Suprapubic skin (tissue), 4 donors: ENCODE measurements around the gene RYR1. TPM values are rescaled to one million over a fixed set of nuclear protein-coding genes. Genes with fewer than 3 reads are reported as not detected.
"Not testable (repeated sequence)": the region's sequence is repeated elsewhere in the genome, so short reads cannot be mapped to it uniquely, and the experiment has no call there.

ENCODE experiments used
- DNase-seq, 2 donors: peaks; one replicate each; pipeline ENCODE4 v3.0.0-alpha.2; 2019; ENCODE audit warnings: low spot score in 2 of 2
- H3K27ac ChIP-seq: fragments of 200-600 bp; sonication (generic); one replicate; pipeline ENCODE4 v1.5.1; 2019
- H3K27me3 ChIP-seq: fragments of 200-600 bp; sonication (generic); one replicate; pipeline ENCODE4 v1.5.1; 2019
- H3K36me3 ChIP-seq: fragments of 200-600 bp; sonication (generic); one replicate; pipeline ENCODE4 v1.5.1; 2019
- H3K4me1 ChIP-seq: fragments of 200-600 bp; sonication (generic); one replicate; pipeline ENCODE4 v1.5.1; 2019
- H3K4me3 ChIP-seq: fragments of 200-600 bp; sonication (generic); one replicate; pipeline ENCODE4 v1.5.1; 2019; ENCODE audit warnings: mild to moderate bottlenecking
- H3K9me3 ChIP-seq: fragments of 200-600 bp; sonication (generic); one replicate; pipeline ENCODE4 v1.5.1; 2019
- EP300 ChIP-seq: sonication (generic); formaldehyde crosslinking; IDR thresholded peaks from one replicate; pipeline ENCODE4 v1.6.1; 2017; ENCODE audit warnings: antibody characterized with exemption
- POLR2A ChIP-seq, 2 donors: fragments of 450-650 bp; IDR thresholded peaks; one replicate each; pipeline ENCODE4 v1.6.1; 2017; ENCODE audit warnings: antibody characterized with exemption in 2 of 2, mild to moderate bottlenecking in 2 of 2, moderate library complexity in 2 of 2
- POLR2AphosphoS5 ChIP-seq, 3 donors: sonication (generic); formaldehyde crosslinking; IDR thresholded peaks; one replicate each; pipeline ENCODE4 v1.6.1; 2017; ENCODE audit warnings: antibody characterized with exemption in 3 of 3
- WGBS: methylation state at CpG from one replicate; pipeline ENCODE4 v1.1.5; 2018; 5-methylcytosine and 5-hydroxymethylcytosine counted together
- total RNA-seq, 4 donors: library from RNA; depleted of rRNA; stranded (reverse); fragments of >200 nt; gene quantifications; one replicate each; pipeline ENCODE4 v1.1.0, GENCODE V29; 2016
- TF ChIP-seq, protein P1 (sequence below), 2 donors: fragments of 200-600 bp in 1 of 2; fragments of 450-650 bp in 1 of 2; sonication (generic) in 1 of 2; IDR thresholded peaks; one replicate each; pipeline ENCODE4 v1.5.1; 2016 to 2019; ENCODE audit warnings: antibody characterized with exemption in 2 of 2, mild to moderate bottlenecking in 1 of 2, moderate library complexity in 1 of 2

The RYR1 gene
- total RNA-seq, 4 donors from 2014 or later, result 8.4 to 26.1 (median 13.1) TPM

DNA sequence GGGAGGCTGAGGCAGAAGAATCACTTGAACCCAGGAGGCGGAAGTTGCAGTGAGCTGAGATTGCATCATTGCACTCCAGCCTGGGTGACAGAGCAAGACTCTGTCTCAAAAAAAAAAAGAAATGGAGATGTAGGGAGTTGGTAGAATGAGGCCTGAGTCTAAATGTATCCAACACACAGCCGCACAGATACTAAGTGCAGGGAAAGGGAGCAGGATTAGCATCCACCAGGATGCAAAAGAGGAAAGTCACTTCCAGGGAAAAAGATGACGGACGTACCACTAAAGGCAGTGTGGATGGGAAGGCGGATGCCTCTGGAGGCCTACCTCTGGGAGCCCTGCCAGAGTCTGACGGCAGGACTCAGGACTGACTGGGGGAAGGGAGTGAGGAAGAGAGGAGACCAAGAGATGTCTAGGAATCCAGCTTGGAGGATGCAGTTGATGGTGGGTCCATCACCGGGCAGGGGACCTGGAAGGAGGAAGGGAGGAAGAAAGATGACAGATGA, 23.8 kb upstream of the RYR1 start:
- no peaks in the 10 kb centered on the region for H3K9me3 ChIP-seq
- no peak for DNase-seq
- no peak overlapping the region for H3K4me3 ChIP-seq
- no peaks in the 10 kb centered on the region for H3K4me1 ChIP-seq
- TF ChIP-seq POLR2A (IDR thresholded peaks at IDR 0.05) (no peak), EP300 (no peak), POLR2AphosphoS5 (IDR thresholded peaks at IDR 0.05) (no peak)
- TF ChIP-seq, protein P1, sequence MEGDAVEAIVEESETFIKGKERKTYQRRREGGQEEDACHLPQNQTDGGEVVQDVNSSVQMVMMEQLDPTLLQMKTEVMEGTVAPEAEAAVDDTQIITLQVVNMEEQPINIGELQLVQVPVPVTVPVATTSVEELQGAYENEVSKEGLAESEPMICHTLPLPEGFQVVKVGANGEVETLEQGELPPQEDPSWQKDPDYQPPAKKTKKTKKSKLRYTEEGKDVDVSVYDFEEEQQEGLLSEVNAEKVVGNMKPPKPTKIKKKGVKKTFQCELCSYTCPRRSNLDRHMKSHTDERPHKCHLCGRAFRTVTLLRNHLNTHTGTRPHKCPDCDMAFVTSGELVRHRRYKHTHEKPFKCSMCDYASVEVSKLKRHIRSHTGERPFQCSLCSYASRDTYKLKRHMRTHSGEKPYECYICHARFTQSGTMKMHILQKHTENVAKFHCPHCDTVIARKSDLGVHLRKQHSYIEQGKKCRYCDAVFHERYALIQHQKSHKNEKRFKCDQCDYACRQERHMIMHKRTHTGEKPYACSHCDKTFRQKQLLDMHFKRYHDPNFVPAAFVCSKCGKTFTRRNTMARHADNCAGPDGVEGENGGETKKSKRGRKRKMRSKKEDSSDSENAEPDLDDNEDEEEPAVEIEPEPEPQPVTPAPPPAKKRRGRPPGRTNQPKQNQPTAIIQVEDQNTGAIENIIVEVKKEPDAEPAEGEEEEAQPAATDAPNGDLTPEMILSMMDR (IDR thresholded peaks at IDR 0.05), result no peak
- WGBS, result 34% methylated on average over 7 of the region's 7 CpGs
- H3K27me3 ChIP-seq, result no peaks in the 10 kb centered on the region
- peaks cover 39% of the 10 kb centered on the region for H3K36me3 ChIP-seq
- no peak overlapping the region for H3K27ac ChIP-seq

DNA sequence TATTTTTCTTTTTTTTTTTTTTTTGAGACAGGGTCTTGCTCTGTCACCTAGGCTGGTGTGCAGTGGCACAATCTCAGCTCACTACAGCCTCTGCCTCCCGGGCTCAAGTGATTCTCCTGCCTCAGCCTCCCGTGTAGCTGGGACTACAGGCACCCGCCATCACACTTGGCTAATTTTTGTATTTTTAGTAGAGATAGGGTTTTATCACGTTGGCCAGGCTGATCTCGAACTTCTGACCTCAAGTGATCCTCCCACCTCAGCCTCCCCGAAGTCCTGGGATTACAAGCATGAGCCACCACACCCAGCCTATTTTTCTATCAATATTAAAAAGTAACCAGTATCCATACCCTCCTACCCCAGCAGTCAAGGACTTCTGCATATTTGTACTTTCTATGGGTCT, 23.1 kb upstream of the RYR1 start:
- not testable (repeated sequence) for DNase-seq, H3K4me1 ChIP-seq, H3K4me3 ChIP-seq, H3K27me3 ChIP-seq, H3K9me3 ChIP-seq, H3K27ac ChIP-seq
- peaks cover 32% of the 10 kb centered on the region for H3K36me3 ChIP-seq
- WGBS, result 66% methylated on average over 6 of the region's 6 CpGs

DNA sequence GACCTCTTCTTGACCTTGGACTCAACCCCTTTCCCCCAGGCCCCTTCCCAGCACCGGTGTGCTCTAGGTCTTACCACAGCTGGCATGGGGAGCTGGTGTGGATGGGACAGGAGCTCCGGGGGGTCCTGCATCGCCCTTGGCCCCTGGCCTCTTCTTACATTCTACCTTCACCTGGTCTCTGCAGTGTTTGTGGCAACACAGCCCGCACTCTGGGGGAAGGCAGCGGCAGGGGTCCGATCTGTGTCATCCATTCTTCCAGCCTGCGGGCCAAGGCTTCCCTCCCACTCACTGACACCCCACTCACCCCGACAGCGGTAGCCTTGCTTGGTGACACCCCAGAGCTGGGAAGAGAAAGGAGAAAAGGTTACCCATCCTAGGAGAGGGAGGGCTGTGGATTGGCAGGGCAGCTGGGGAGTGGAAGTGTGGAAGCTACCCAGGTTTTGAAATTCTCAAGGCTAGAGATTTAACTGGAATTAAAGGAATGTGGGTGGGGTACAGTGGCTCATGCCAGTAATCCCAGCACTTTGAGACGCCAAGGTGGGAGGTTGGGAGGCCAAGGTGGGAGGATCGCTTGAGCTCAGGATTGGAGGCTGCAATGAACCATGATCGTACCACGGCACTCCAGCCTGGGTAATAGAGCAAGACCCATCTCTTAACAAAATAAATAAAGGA, 22.3 kb upstream of the RYR1 start:
- no peak for DNase-seq
- Histone ChIP-seq H3K36me3 (peaks cover 24% of the 10 kb centered on the region), H3K27me3 (no peaks in the 10 kb centered on the region), H3K4me1 (no peaks in the 10 kb centered on the region), H3K27ac (no peak overlapping the region), H3K9me3 (no peaks in the 10 kb centered on the region), H3K4me3 (no peak overlapping the region)
- 79% methylated on average over 13 of the region's 13 CpGs for WGBS
- TF ChIP-seq POLR2A (IDR thresholded peaks at IDR 0.05), result no peak
- TF ChIP-seq EP300, result no peak
- TF ChIP-seq, protein P1 (IDR thresholded peaks at IDR 0.05), result no peak
- TF ChIP-seq POLR2AphosphoS5 (IDR thresholded peaks at IDR 0.05), result no peak

DNA sequence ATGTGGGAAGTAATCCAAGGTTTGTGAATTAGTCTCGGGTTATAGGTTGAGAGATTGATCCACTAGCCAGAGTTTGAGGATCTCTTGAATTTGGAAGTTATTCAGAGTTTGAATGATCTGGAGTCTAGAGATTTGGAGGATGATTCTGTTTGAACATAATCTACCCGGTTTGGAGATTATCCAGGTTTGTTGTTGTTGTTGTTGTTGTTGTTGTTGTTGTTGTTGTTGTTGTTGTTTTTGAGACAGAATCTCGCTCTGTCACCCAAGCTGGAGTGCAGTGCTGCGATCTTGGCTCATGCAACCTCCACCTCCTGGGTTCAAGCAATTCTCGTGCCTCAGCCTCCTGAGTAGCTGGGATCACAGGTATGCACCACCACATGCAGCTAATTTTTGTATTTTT, 21.6 kb upstream of the RYR1 start:
- H3K4me3 ChIP-seq, H3K9me3 ChIP-seq, H3K27ac ChIP-seq, H3K27me3 ChIP-seq, H3K4me1 ChIP-seq, DNase-seq: not testable (repeated sequence)
- H3K36me3 ChIP-seq, result peaks cover 17% of the 10 kb centered on the region
- WGBS, result 93% methylated on average over 5 of the region's 5 CpGs

DNA sequence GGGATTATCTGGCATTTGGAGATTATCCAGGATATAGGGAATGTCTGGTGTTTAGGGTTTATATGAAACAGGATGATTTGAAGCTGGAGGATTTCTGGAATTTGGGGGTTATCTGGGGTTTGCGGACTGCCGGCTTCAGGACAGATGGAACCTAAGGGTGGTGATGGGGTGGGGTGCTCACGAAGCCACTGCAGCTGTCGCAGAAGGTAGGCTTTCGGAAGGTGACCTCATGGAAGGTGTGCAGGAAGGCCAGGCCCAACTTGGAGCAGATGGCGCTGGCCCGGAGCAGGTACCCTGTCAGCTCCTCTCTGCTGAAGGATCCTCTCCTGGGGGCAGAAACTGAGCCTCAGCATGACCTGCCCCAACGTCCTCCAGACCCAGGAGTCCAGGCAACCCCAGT, 21.0 kb upstream of the RYR1 start:
- Histone ChIP-seq H3K27me3 (no peaks in the 10 kb centered on the region), H3K4me3 (no peak overlapping the region), H3K27ac (no peak overlapping the region), H3K36me3 (peaks cover 12% of the 10 kb centered on the region), H3K4me1 (peaks cover 3% of the 10 kb centered on the region), H3K9me3 (no peaks in the 10 kb centered on the region)
- DNase-seq, result no peak
- TF ChIP-seq, protein P1 (IDR thresholded peaks at IDR 0.05), result no peak
- TF ChIP-seq POLR2A (IDR thresholded peaks at IDR 0.05), result no peak
- no peak for TF ChIP-seq POLR2AphosphoS5 (IDR thresholded peaks at IDR 0.05)
- no peak for TF ChIP-seq EP300
- WGBS, result 87% methylated on average over 5 of the region's 8 CpGs

DNA sequence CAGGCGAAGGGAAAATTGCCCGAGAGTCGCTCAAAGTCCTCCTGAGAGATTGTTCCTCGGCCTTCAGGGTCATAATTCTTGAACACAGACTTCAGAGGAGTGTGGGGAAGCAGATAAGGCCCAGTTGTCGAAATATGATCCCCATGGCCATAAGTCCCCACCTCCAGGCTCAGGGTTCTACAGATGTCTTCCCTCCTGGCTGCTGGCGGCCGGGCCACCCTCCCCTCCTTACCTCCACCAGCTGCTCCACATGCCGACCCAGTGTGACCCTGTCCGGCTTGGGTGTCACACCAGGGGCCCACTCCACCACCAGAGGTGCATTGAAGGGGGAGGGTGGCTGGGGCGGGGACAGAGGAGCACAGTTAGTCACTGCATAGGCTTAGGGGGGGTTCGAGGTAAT, 20.5 kb upstream of the RYR1 start:
- Histone ChIP-seq H3K9me3 (no peaks in the 10 kb centered on the region), H3K27ac (no peak overlapping the region), H3K4me3 (no peak overlapping the region), H3K27me3 (no peaks in the 10 kb centered on the region), H3K36me3 (peaks cover 12% of the 10 kb centered on the region), H3K4me1 (peaks cover 8% of the 10 kb centered on the region)
- 80% methylated on average over 11 of the region's 11 CpGs for WGBS
- DNase-seq, result no peak
- TF ChIP-seq, protein P1 (IDR thresholded peaks at IDR 0.05), result no peak
- no peak for TF ChIP-seq POLR2A (IDR thresholded peaks at IDR 0.05)
- TF ChIP-seq POLR2AphosphoS5 (IDR thresholded peaks at IDR 0.05), result no peak
- TF ChIP-seq EP300, result no peak
